ENCODE data around the gene SLC35B4.
"Not testable (repeated sequence)": the region's sequence is repeated elsewhere in the genome, so short reads cannot be mapped to it uniquely, and the experiment has no call there.

Gene SLC35B4

GRCh38 chr7:134330974-134331373, 14.2 kb upstream of the SLC35B4 start:
- no peak for DNase-seq

DNA sequence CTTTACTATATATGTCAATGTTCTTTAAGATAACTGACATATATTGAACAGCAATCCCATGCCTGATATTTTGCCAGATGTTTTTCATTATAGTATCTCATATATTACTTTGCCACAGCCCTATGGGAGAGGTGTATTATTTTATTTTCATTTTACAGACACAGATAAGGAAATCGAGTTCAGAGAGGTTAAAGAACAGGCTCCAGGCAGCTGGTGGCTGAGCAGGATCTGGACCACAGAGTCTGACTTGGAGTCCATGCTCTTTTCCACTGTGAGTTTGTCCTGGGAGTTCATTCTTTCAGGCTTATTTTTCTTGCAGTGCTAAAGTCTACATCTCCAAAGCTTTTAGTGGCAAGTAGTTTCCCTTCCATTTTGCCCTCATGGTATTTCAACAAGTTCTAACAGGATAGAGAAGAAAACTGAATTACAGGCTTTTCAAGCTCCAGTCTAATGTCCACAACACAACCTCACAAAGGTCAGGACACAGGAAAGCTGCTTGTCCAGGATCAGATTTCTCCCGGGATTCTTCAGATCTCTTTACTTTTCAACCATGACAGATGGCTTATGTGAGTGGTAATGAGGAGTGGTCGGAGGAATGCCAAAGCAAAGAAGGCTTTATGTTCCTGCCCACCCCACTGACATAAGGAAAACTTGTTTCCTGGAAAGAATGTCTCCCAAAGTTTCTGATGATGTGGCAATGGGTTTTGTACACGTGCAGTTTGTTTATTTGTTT, 13.1 kb upstream of the SLC35B4 start:
- DNase-seq, result no peak

DNA sequence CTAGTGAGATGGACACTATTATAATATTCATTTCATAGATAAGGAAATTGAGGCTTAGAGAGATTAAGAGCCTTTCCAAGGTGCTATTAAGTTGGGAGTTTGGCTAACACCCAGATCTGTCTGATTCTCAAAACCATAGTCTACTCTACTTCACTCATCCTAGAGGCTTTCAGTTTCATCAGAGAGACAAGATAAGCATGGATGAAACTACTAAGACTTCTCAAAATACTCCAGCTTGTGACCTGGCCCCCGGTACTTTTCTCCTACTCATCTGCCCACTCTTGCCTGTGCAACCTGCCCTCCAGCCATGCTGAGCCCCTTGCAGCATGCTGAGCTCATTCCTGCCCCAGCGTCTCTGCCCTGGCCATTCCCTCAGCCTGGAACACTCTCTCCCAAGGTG, 12.2 kb upstream of the SLC35B4 start:
- DNase-seq, result no peak

GRCh38 chr7:134327896-134328295, 11.2 kb upstream of the SLC35B4 start:
- DNase-seq, result no peak

GRCh38 chr7:134324107-134324506, 7.4 kb upstream of the SLC35B4 start:
- no peak for DNase-seq

DNA sequence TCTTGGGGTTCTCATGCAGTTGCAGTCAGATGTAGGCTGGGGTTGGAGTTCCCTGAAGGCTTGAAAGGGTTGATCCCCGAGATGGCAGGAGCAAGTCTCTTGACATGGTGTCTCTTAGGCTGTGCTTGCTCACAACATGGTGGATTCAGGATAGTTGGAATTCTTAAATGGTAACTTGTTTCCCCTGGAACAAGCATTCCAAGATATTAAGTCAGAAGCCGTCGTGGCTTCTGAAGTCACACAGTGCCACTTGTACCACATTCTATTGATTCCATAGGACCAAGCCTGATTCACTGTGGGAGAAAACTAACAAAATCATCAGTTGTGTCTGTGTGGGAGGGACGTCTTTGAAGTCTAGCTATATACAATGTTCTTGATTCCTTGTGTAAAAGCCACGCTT, 3.5 kb upstream of the SLC35B4 start:
- no peak for DNase-seq

DNA sequence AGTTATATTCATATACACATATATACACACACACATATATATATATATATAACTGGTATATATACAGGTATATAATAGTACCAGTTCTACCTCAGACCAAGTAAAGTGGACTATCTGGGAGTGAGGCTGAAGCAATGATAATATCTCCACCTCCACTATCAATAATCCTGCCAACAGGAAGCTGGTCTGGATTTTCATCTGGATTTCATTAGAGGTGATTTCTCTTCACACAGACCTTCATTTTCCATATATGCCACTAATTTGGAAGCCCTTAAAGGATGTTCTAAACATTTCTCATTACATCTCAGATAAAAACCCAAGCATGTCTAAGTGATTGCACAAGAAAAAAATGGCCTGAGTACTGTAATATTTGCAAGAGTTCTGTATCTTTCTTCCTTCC, 1.7 kb upstream of the SLC35B4 start:
- no peak for DNase-seq

GRCh38 chr7:134317434-134317833, 704 bp upstream of the SLC35B4 start:
- no peak for DNase-seq

DNA sequence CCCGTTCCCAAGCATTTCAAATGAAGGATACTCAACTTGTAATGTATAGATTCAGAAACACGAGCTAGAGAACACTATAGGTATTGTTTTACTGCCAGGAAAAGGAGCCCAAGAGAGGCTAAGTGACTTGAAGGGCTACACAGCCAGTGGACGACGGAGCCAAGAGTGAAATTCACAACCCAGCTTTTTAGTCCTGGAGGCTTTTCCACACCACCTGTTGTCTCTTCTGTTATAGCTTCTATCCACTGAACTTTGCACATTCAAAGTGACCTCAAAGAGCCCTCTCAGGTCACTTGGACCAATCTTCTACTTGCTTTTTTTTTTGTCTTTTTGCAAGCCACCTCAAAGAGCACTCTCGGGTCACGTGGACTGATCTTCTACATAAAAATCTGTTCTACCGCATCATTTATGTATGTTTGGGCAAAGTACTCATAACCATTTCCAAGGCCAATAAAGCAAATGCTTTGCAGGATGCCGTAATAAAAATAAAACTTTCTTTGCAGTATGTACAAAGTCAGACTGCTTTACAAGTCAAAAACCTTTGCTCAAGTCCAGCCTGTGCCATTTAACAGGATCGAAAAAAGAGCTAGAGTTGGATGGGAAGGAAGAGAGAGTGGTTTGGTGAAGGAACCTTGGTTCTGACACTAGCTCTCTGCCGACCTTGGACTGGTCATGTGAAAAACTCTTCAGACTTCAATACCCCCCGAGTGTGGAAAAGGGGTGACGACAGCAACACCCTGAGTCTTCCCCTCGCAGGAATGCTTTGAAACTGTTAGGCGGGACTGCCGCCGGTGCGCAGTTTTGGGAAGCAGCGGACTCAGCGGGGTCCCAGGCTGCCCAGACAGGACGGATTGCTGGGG, 821 bp downstream of the SLC35B4 start:
- DNase-seq, result no peak

DNA sequence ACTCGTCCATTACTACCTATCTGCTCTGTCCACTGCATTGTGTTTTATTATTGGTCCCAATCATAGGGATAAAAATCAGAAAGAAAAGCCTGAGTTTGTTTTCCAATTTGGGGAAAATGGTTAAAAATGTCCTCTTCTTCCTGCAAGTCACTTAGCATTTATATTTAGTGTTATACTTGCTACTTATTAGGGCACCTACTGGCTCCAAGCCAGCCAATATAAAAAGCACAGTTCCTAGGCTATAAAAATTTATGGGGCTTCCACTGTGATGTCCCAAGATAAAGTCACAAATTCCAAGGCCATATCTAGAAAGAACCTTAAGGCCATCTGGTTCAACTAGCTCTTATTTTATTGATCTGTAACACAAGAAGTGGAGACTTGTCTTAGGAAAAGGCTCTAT, 3.2 kb downstream of the SLC35B4 start:
- no peak for DNase-seq

DNA sequence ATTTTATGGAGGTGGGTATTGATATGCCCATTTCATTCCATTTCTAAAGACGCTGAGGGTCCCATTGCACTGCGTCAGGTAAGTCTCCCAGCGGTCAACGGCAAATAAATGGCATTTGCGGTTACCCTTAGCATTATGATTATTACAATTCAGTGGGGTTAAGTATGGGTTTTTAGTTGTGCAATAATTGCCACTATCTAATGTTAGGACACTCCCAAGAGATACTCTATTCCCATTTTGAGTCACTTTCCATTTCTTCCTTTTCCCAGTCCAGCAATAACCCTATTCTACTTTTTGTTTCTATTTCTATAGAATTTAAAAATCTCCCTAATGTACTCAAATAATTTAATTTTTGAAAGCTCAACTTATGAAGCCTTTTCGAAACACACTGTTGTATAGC, 4.0 kb downstream of the SLC35B4 start:
- no peak for DNase-seq

DNA sequence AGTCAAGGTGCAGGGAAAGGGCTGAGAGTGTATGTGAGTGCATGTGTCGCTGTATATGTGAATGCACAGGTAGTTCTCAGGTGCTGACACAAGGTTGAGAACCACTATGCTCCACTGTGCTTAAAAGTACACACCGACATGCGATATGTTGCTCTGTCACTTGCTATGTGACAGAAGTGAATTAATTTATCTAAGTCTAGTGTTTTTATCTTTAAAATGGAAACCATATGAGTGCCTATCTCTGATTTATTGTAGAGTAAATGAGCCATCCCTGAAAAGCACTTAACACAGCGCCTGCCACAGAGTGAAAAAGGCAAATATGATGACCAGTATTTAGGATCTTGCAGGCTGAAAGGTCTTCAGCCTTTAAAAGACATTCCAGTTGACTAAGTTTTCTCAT, 4.9 kb downstream of the SLC35B4 start:
- DNase-seq, result no peak

GRCh38 chr7:134308548-134308947, 8.2 kb downstream of the SLC35B4 start:
- DNase-seq, result no peak

DNA sequence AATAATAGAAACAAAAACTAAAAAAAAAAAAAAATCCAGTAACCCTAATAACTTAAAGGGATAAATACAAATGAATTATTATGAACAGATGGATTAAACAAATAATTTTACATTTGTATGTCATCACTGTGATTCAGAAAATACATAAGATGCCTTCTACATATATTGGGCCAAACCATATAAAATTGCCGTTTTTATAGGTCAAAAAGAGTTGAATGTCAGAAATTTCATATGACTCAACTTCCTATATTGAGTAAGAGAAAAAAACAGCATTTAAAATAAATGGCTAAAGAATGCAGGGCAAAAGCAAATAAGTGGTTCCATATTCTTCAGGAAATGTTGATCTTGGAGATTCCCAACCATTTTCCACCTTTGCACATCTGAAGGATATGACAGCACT, 9.4 kb downstream of the SLC35B4 start:
- DNase-seq, result no peak

DNA sequence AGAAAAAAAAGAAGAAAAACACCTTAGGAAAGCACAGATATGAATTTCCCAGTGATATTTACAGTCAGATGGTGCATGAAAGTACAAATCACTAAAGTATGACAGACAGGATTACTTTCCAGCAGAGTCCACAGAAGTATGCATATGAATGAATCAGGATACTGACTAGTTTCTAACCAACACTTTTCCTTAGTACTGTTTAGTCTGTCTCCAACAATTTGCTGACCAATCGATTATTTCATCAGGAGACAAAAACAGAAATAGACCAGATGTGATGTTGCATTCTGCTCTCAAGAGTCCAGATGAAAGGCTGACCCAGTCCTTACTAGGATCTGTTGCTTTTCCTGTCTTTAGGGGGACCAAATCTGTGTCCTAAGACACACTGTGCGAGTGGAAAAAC, 14.6 kb downstream of the SLC35B4 start:
- no peak for DNase-seq

GRCh38 chr7:134301592-134301991, 15.1 kb downstream of the SLC35B4 start:
- no peak for DNase-seq

- DNase-seq, result no peak
Measured at GRCh38 chr7:134300988-134301387, 15.7 kb downstream of the SLC35B4 start.

DNA sequence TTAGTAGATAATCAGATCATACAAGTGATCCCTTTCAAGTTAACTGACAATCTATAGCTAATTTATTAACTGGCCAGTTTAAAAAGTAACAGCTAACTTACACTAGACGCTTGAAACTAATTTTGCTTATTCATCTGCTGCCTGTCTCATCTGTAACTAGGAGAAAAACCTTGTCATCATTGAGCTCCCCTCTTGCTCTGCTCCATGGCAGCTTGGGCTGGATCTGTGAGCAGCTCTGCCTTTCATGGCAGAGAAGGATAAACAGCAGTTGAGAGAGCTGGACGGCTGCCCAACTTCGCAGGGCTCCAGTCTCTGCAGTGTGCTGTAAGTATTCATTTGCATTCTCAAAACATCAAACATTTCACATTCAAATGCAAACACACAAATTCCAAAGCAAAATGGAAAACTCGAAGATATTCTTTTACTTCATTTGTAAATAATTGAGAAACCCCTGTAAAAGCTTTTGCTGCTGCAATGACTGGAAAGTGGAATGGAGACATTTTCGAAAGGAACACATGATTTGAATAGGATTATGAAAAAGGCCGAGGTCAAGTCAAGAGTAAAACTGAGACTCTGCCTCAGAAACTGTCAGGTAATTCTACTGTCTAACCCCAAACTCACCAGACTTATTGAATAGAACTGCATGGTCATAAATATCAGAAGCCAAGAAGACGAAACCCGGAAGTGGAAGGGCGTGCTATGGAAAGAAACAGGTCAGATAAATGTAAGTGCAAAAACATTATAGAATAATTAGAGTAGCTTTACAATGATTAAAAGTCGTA, 17.6 kb downstream of the SLC35B4 start:
- DNase-seq, result no peak

GRCh38 chr7:134297489-134297888, 19.2 kb downstream of the SLC35B4 start:
- no peak for DNase-seq

DNA sequence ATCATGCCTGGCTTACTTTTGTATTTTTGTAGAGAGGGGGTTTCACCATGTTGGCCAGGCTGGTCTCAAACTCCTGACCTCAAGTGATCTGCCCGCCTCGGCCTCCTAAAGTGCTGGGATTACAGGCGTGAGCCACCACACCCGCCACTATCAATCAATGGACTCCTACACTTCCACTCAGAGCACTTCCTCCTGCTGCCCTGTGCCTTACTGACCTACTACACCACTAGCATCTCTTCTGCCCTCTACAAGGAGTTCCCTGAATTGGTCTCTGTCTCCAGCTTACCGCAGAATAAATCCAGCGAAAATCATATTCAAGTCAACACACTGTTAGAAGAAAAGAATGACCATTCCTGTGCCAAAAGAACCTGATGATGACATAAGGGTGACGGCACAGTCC, 20.7 kb downstream of the SLC35B4 start:
- not testable (repeated sequence) for DNase-seq

- DNase-seq, result no peak
Measured at GRCh38 chr7:134293002-134293740, 23.6 kb downstream of the SLC35B4 start.

GRCh38 chr7:134290286-134290685, 26.4 kb downstream of the SLC35B4 start:
- no peak for DNase-seq

DNA sequence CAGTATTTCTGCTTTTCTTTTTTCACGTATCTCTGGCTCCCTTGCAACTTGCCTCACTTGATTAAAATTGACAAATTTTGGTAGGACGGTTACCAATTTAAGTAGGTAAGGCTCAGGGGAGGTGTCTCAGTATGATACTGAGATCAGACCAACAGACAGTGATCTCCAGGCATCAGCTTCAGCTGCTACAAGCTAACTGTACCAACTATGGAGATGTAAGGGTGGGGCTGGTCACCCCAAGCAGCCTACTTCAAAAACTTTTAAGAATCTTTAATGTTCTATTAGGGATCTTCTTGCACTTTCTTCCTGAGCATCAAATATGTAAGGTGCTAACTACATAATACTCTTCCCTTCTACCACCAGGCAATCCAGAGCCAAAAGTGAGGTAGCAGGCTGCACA, 26.9 kb downstream of the SLC35B4 start:
- no peak for DNase-seq

Measured in GOT3 (cell line).